Measurements from ENCODE around the gene ASPM. TPM values are rescaled to one million over a fixed set of nuclear protein-coding genes. Genes with fewer than 3 reads are reported as not detected.

Gene ASPM
- polyA plus RNA-seq, 2 donors = 3.8 to 4.2 TPM

DNA sequence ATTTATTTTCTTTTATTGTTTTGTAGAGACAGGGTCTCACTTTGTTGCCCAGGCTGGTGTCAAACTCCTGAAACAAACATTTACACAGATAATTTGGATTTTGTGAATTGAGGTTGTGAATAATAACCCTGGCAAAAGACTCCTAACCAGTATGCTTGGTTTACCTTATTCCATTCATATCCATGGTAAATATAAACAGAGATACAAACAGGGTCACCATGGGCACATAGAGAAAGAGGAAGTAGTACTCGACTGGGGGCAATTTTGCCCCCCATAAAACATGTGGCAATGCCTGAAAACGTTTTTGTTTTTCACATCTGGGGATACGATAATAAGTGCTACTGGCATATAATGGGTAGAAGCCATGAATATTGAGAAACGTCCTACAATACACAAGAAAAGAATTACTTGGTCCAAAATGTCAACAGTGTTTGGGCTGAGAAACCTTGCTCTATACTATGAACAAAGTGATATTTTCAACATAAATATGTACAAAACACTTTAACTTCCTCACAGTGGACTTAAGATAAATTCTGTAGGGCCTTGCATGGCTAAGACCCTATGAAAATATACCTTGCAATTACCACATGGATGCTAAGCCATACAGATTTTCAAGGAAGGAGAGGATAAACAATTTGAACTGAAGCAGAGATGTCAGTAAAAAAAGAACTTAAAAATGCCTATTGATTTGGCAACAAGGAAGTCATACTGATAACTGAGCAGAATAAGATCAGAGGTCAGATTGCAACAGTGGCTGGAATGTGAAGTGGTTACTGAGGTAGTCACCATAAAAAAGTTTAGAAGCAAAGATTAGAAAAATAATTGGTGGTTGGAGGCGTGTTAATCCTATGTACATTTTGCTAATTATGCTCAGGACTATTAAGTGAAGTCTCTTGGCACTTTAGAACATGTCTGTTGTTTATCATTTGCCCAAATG, 27.4 kb upstream of the ASPM start:
- Histone ChIP-seq H3K4me1 (ENCODE audit: control insufficient read depth in 2 of 2, insufficient read depth in 2 of 2, low read length in 1 of 2) (no peaks in the 10 kb centered on the region), H3K27me3 (ENCODE audit: control insufficient read depth in 1 of 2, insufficient read depth in 2 of 2, low read length in 2 of 2) (no peaks in the 10 kb centered on the region), H3K9me3 (ENCODE audit: control insufficient read depth in 2 of 2, insufficient read depth in 1 of 2, low read depth in 1 of 2, low read length in 1 of 2) (no peaks in the 10 kb centered on the region), H3K4me3 (ENCODE audit: low read depth in 1 of 2, low read length in 2 of 2) (no peak overlapping the region), H3K36me3 (ENCODE audit: control insufficient read depth in 2 of 2, insufficient read depth in 2 of 2, low read length in 1 of 2) (no peaks in the 10 kb centered on the region), H3K27ac (ENCODE audit: low read depth in 2 of 2, low read length in 1 of 2) (no peak overlapping the region)
- WGBS, 2 donors = 71 to 78% methylated on average over 5 of the region's 5 CpGs

GRCh38 chr1:197171531-197171930, 25.1 kb upstream of the ASPM start:
- Histone ChIP-seq H3K27ac (ENCODE audit: low read depth in 2 of 2, low read length in 1 of 2) (no peak overlapping the region), H3K4me1 (ENCODE audit: control insufficient read depth in 2 of 2, insufficient read depth in 2 of 2, low read length in 1 of 2) (no peaks in the 10 kb centered on the region), H3K27me3 (ENCODE audit: control insufficient read depth in 1 of 2, insufficient read depth in 2 of 2, low read length in 2 of 2) (no peaks in the 10 kb centered on the region), H3K36me3 (ENCODE audit: control insufficient read depth in 2 of 2, insufficient read depth in 2 of 2, low read length in 1 of 2) (peaks cover 0 to 3% of the 10 kb centered on the region in 2 donors), H3K4me3 (ENCODE audit: low read depth in 1 of 2, low read length in 2 of 2) (no peak overlapping the region), H3K9me3 (ENCODE audit: control insufficient read depth in 2 of 2, insufficient read depth in 1 of 2, low read depth in 1 of 2, low read length in 1 of 2) (no peaks in the 10 kb centered on the region)
- WGBS, 2 donors = 28 to 29% methylated on average over 2 of the region's 2 CpGs

DNA sequence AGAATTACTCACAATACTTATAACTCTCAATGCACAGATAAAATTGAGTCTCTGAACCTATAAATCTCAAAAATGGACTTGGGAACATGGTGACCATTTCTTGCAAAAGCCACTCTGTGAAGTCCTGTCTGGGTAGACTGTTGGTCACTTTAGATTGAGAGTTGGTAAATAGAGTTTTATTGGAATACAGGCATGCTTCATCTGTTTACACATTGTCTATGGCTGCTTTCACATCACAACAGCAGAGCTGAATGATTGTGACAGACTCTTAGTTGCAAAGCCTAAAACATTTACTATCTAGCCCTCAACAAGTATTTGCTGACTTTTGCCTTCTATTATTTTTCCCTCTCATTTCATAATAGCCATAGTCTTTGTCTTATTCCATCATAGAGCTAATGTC, 24.1 kb upstream of the ASPM start:
- Histone ChIP-seq H3K27me3 (ENCODE audit: control insufficient read depth in 1 of 2, insufficient read depth in 2 of 2, low read length in 2 of 2) (no peaks in the 10 kb centered on the region), H3K36me3 (ENCODE audit: control insufficient read depth in 2 of 2, insufficient read depth in 2 of 2, low read length in 1 of 2) (peaks cover 0 to 3% of the 10 kb centered on the region in 2 donors), H3K27ac (ENCODE audit: low read depth in 2 of 2, low read length in 1 of 2) (no peak overlapping the region), H3K9me3 (ENCODE audit: control insufficient read depth in 2 of 2, insufficient read depth in 1 of 2, low read depth in 1 of 2, low read length in 1 of 2) (no peaks in the 10 kb centered on the region), H3K4me3 (ENCODE audit: low read depth in 1 of 2, low read length in 2 of 2) (no peak overlapping the region), H3K4me1 (ENCODE audit: control insufficient read depth in 2 of 2, insufficient read depth in 2 of 2, low read length in 1 of 2) (no peaks in the 10 kb centered on the region)

GRCh38 chr1:197159461-197159860, 13.0 kb upstream of the ASPM start:
- 97% methylated on average over 7 of the region's 7 CpGs for WGBS, 2 donors
- Histone ChIP-seq H3K9me3 (ENCODE audit: control insufficient read depth in 2 of 2, insufficient read depth in 1 of 2, low read depth in 1 of 2, low read length in 1 of 2) (no peaks in the 10 kb centered on the region), H3K36me3 (ENCODE audit: control insufficient read depth in 2 of 2, insufficient read depth in 2 of 2, low read length in 1 of 2) (peaks cover 0 to 3% of the 10 kb centered on the region in 2 donors), H3K27ac (ENCODE audit: low read depth in 2 of 2, low read length in 1 of 2) (no peak overlapping the region), H3K27me3 (ENCODE audit: control insufficient read depth in 1 of 2, insufficient read depth in 2 of 2, low read length in 2 of 2) (no peaks in the 10 kb centered on the region), H3K4me1 (ENCODE audit: control insufficient read depth in 2 of 2, insufficient read depth in 2 of 2, low read length in 1 of 2) (no peaks in the 10 kb centered on the region), H3K4me3 (ENCODE audit: low read depth in 1 of 2, low read length in 2 of 2) (no peak overlapping the region)

DNA sequence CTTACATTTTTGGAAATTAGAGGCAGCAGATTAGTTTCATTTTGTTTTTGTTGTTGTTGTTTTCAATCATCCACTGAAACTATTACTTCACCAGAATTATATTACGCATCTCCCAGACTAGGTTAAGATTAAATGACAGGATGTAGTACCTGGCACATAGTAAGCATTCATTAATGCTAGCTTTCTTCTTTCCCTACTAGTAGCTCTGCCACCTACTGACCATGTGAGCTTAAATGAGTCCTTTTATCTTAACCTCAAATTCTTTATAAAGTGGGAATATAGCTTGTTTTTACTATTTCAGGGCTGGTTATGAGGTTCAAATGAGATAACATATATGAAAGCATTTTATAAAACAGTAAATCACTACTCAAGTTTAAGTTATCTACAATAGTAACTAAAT, 10.2 kb upstream of the ASPM start:
- Histone ChIP-seq H3K4me1 (ENCODE audit: control insufficient read depth in 2 of 2, insufficient read depth in 2 of 2, low read length in 1 of 2) (no peaks in the 10 kb centered on the region), H3K9me3 (ENCODE audit: control insufficient read depth in 2 of 2, insufficient read depth in 1 of 2, low read depth in 1 of 2, low read length in 1 of 2) (no peaks in the 10 kb centered on the region)
- WGBS, 2 donors = 93 to 97% methylated on average over 1 of the region's 1 CpG

DNA sequence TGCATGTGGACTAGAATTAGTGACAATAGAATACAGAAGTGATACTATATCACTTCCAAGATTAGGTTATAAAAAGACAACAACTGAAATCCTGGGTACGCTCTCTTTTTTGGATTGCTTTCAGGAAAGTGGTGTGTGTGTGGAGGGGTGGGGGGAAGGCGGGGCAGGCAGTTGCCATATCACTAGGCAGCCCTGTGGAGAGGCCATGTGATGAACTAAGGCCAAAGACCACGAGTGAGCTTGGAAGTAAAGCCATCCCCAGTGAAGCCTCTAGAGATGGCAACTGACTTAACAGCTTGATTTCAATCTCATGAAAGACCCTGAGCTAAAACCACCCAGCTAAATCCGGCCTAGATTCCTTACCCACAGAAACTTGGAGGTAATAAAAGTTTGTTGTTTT, 6.2 kb upstream of the ASPM start:
- Histone ChIP-seq H3K36me3 (ENCODE audit: control insufficient read depth in 2 of 2, insufficient read depth in 2 of 2, low read length in 1 of 2) (no peaks in the 10 kb centered on the region), H3K9me3 (ENCODE audit: control insufficient read depth in 2 of 2, insufficient read depth in 1 of 2, low read depth in 1 of 2, low read length in 1 of 2) (no peaks in the 10 kb centered on the region), H3K27me3 (ENCODE audit: control insufficient read depth in 1 of 2, insufficient read depth in 2 of 2, low read length in 2 of 2) (no peaks in the 10 kb centered on the region), H3K4me3 (ENCODE audit: low read depth in 1 of 2, low read length in 2 of 2) (no peak overlapping the region), H3K27ac (ENCODE audit: low read depth in 2 of 2, low read length in 1 of 2) (no peak overlapping the region), H3K4me1 (ENCODE audit: control insufficient read depth in 2 of 2, insufficient read depth in 2 of 2, low read length in 1 of 2) (no peaks in the 10 kb centered on the region)
- 87 to 88% methylated on average over 4 of the region's 4 CpGs for WGBS, 2 donors

More for the DNA sequence above, 10.2 kb upstream of the ASPM start:
- Histone ChIP-seq H3K27me3 (ENCODE audit: control insufficient read depth in 1 of 2, insufficient read depth in 2 of 2, low read length in 2 of 2) (no peaks in the 10 kb centered on the region), H3K27ac (ENCODE audit: low read depth in 2 of 2, low read length in 1 of 2) (no peak overlapping the region), H3K4me3 (ENCODE audit: low read depth in 1 of 2, low read length in 2 of 2) (no peak overlapping the region), H3K36me3 (ENCODE audit: control insufficient read depth in 2 of 2, insufficient read depth in 2 of 2, low read length in 1 of 2) (peaks cover 0 to 3% of the 10 kb centered on the region in 2 donors)

- no peaks in the 10 kb centered on the region for H3K9me3 ChIP-seq (ENCODE audit: control insufficient read depth in 2 of 2, insufficient read depth in 1 of 2, low read depth in 1 of 2, low read length in 1 of 2)
- no peak overlapping the region for H3K4me3 ChIP-seq (ENCODE audit: low read depth in 1 of 2, low read length in 2 of 2)
- no peaks in the 10 kb centered on the region for H3K27me3 ChIP-seq (ENCODE audit: control insufficient read depth in 1 of 2, insufficient read depth in 2 of 2, low read length in 2 of 2)
- H3K27ac ChIP-seq (ENCODE audit: low read depth in 2 of 2, low read length in 1 of 2) = no peak overlapping the region
- no peaks in the 10 kb centered on the region for H3K4me1 ChIP-seq (ENCODE audit: control insufficient read depth in 2 of 2, insufficient read depth in 2 of 2, low read length in 1 of 2)
- WGBS, 2 donors = 93 to 96% methylated on average over 1 of the region's 1 CpG
- no peaks in the 10 kb centered on the region for H3K36me3 ChIP-seq (ENCODE audit: control insufficient read depth in 2 of 2, insufficient read depth in 2 of 2, low read length in 1 of 2)
These were observed 4.7 kb upstream of the ASPM start for GRCh38 chr1:197151185-197151584.

GRCh38 chr1:197150336-197151005, 4.0 kb upstream of the ASPM start:
- H3K27me3 ChIP-seq (ENCODE audit: control insufficient read depth in 1 of 2, insufficient read depth in 2 of 2, low read length in 2 of 2) = no peaks in the 10 kb centered on the region
- 90 to 94% methylated on average over 3 of the region's 3 CpGs for WGBS, 2 donors
- H3K36me3 ChIP-seq (ENCODE audit: control insufficient read depth in 2 of 2, insufficient read depth in 2 of 2, low read length in 1 of 2) = no peaks in the 10 kb centered on the region
- no peak overlapping the region for H3K27ac ChIP-seq (ENCODE audit: low read depth in 2 of 2, low read length in 1 of 2)
- no peaks in the 10 kb centered on the region for H3K4me1 ChIP-seq (ENCODE audit: control insufficient read depth in 2 of 2, insufficient read depth in 2 of 2, low read length in 1 of 2)
- H3K9me3 ChIP-seq (ENCODE audit: control insufficient read depth in 2 of 2, insufficient read depth in 1 of 2, low read depth in 1 of 2, low read length in 1 of 2) = no peaks in the 10 kb centered on the region
- no peak overlapping the region for H3K4me3 ChIP-seq (ENCODE audit: low read depth in 1 of 2, low read length in 2 of 2)

DNA sequence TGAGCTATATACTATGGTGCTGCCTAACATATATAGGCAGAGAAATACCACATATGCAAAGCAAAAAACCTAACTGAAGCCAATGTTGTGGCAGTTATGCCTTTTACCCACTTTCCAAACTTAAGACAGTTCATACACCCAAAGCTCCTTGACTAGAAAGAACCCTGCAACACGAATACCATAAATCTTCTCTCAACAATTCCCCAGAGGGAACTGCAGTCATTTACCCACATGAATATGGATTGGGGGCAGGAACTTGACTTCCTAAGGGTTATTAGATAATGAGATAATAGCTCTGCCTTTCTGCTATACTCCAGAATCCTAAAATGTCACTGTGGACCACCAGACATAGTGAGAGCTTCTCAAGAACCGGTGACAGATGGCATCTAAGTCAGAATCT, 2.9 kb upstream of the ASPM start:
- Histone ChIP-seq H3K27me3 (ENCODE audit: control insufficient read depth in 1 of 2, insufficient read depth in 2 of 2, low read length in 2 of 2) (no peaks in the 10 kb centered on the region), H3K4me1 (ENCODE audit: control insufficient read depth in 2 of 2, insufficient read depth in 2 of 2, low read length in 1 of 2) (no peaks in the 10 kb centered on the region), H3K36me3 (ENCODE audit: control insufficient read depth in 2 of 2, insufficient read depth in 2 of 2, low read length in 1 of 2) (no peaks in the 10 kb centered on the region), H3K4me3 (ENCODE audit: low read depth in 1 of 2, low read length in 2 of 2) (no peak overlapping the region), H3K9me3 (ENCODE audit: control insufficient read depth in 2 of 2, insufficient read depth in 1 of 2, low read depth in 1 of 2, low read length in 1 of 2) (no peaks in the 10 kb centered on the region), H3K27ac (ENCODE audit: low read depth in 2 of 2, low read length in 1 of 2) (no peak overlapping the region)
- WGBS, 2 donors = 83 to 84% methylated on average over 2 of the region's 2 CpGs

Data from esophagus (tissue), 2 donors.